HG02571 (cell line): ENCODE data around the gene RNF26.
"Not testable (repeated sequence)": the region's sequence is repeated elsewhere in the genome, so short reads cannot be mapped to it uniquely, and the experiment has no call there.

Source experiments
- ATAC-seq: cut with Tn5 transposase; IDR thresholded peaks from one replicate; pipeline ENCODE4 v1.9.1; 2021; ENCODE audit warnings: mild to moderate bottlenecking, moderate library complexity; ENCODE audit not compliant: unreplicated experiment

RNF26 gene

GRCh38 chr11:119381181-119381988, 47.1 kb downstream of the RNF26 start, which contains the start of gene USP2:
Gene USP2, minus strand, starts transcription at chr11:119381690. Its CDS starts 8,210 bp downstream, at chr11:119373480.
- ATAC-seq, result peak; percentile 98

GRCh38 chr11:119382101-119382500, 47.8 kb downstream of the RNF26 start:
- no peak for ATAC-seq

- not testable (repeated sequence) for ATAC-seq
Observed at GRCh38 chr11:119382513-119382912, 48.2 kb downstream of the RNF26 start.

GRCh38 chr11:119384332-119384731, 50.0 kb downstream of the RNF26 start:
- no peak for ATAC-seq
